ENCODE data around the gene SLC25A40. TPM values are rescaled to one million over a fixed set of nuclear protein-coding genes. Genes with fewer than 3 reads are reported as not detected.
"Not testable (repeated sequence)": the region's sequence is repeated elsewhere in the genome, so short reads cannot be mapped to it uniquely, and the experiment has no call there.

Gene SLC25A40
- total RNA-seq, 1 experiment from 2014 or later: 5.2 TPM

DNA sequence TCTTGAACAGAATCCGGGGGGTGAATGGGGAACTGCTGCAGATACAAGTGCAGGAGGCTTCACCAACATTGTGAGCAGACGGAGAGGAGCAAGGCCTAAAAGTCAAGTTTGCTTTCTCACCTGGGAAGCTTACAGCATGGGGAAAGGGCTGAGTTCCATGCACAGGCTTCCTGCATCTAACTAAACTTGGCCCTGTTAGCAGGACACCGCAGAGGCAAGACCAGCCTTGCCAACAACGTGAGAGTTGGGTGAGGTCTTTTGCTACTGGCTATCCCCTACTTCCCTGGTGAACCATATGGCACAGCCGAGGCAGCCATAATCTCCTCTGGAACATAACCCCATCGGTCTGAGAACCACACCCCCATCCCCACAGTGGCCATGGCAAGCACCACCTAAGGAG lies 43.7 kb upstream of the SLC25A40 start:
- Histone ChIP-seq H3K27me3 (ENCODE audit: low read length) (no peaks in the 10 kb centered on the region), H3K9me3 (ENCODE audit: low read length) (no peaks in the 10 kb centered on the region), H4K20me1 (ENCODE audit: low read length) (no peaks in the 10 kb centered on the region), H3K27ac (ENCODE audit: low read length) (no peak overlapping the region), H3F3A (ENCODE audit: low read length, unreplicated experiment) (no peaks in the 10 kb centered on the region), H2AFZ (ENCODE audit: low read length) (no peak overlapping the region), H3K79me2 (ENCODE audit: low read length) (no peaks in the 10 kb centered on the region), H3K4me1 (ENCODE audit: insufficient read depth, low read length) (no peaks in the 10 kb centered on the region), H3K4me2 (ENCODE audit: low read length) (no peak overlapping the region), H3K9ac (ENCODE audit: low read length) (no peak overlapping the region), H3K36me3 (ENCODE audit: low read depth, low read length) (no peaks in the 10 kb centered on the region), H3K9me2 (replicated peaks; ENCODE audit: low read length) (no peaks in the 10 kb centered on the region), H3K4me3 (ENCODE audit: low read length) (no peak overlapping the region)
- ATAC-seq: no peak
- no TSS peak for BruUV-seq (replicated peaks)
- POLR2A ChIA-PET (ENCODE audit: unreplicated experiment): no interaction called here
- CTCF ChIA-PET: no interaction called here
- no peak for DNase-seq
- intact Hi-C loops (cut with micrococcal nuclease): no loop called here
- TF ChIP-seq EZH2 (IDR thresholded peaks at IDR 0.05; ENCODE audit: low read length, unreplicated experiment) (no peak), EZH2phosphoT487 (IDR thresholded peaks at IDR 0.05; ENCODE audit: borderline replicate concordance, low read length) (no peak)
- TF ChIP-seq, protein P1, sequence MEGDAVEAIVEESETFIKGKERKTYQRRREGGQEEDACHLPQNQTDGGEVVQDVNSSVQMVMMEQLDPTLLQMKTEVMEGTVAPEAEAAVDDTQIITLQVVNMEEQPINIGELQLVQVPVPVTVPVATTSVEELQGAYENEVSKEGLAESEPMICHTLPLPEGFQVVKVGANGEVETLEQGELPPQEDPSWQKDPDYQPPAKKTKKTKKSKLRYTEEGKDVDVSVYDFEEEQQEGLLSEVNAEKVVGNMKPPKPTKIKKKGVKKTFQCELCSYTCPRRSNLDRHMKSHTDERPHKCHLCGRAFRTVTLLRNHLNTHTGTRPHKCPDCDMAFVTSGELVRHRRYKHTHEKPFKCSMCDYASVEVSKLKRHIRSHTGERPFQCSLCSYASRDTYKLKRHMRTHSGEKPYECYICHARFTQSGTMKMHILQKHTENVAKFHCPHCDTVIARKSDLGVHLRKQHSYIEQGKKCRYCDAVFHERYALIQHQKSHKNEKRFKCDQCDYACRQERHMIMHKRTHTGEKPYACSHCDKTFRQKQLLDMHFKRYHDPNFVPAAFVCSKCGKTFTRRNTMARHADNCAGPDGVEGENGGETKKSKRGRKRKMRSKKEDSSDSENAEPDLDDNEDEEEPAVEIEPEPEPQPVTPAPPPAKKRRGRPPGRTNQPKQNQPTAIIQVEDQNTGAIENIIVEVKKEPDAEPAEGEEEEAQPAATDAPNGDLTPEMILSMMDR (conservative IDR thresholded peaks at IDR 0.05; ENCODE audit: low read depth, low read length): no peak

DNA sequence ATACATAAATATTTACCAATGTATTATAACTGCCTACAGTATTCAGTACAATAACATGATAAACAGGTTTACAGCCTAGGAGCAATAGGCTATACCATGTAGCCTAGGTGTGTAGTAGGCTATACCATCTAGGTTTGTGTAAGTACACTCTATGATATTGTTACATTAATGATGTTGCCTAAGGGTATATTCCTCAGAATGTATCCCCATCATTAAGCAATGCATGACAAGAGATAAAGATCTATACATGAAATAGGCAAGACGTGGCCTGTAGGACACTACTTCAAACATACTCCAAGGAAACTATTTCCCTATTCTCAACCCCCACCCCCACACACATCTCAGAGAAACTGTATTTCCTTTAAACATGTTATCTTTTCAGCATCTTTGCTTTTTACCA lies 42.6 kb upstream of the SLC25A40 start:
- DNase-seq (no peak), ATAC-seq (no peak)
- no TSS peak for BruUV-seq (replicated peaks)
- POLR2A ChIA-PET (ENCODE audit: unreplicated experiment): no interaction called here
- Histone ChIP-seq H3K4me1 (ENCODE audit: insufficient read depth, low read length) (no peaks in the 10 kb centered on the region), H3K4me2 (ENCODE audit: low read length) (no peak overlapping the region), H3K4me3 (ENCODE audit: low read length) (no peak overlapping the region), H3K79me2 (ENCODE audit: low read length) (no peaks in the 10 kb centered on the region), H3F3A (ENCODE audit: low read length, unreplicated experiment) (no peaks in the 10 kb centered on the region), H3K9me3 (ENCODE audit: low read length) (no peaks in the 10 kb centered on the region), H3K36me3 (ENCODE audit: low read depth, low read length) (no peaks in the 10 kb centered on the region), H3K27me3 (ENCODE audit: low read length) (no peaks in the 10 kb centered on the region), H3K9me2 (replicated peaks; ENCODE audit: low read length) (no peaks in the 10 kb centered on the region), H4K20me1 (ENCODE audit: low read length) (no peaks in the 10 kb centered on the region), H2AFZ (ENCODE audit: low read length) (no peak overlapping the region), H3K9ac (ENCODE audit: low read length) (no peak overlapping the region), H3K27ac (ENCODE audit: low read length) (no peak overlapping the region)
- intact Hi-C loops (cut with micrococcal nuclease): no loop called here
- TF ChIP-seq, protein P1 (conservative IDR thresholded peaks at IDR 0.05; ENCODE audit: low read depth, low read length): no peak
- no peak for TF ChIP-seq EZH2 (IDR thresholded peaks at IDR 0.05; ENCODE audit: low read length, unreplicated experiment)
- TF ChIP-seq EZH2phosphoT487 (IDR thresholded peaks at IDR 0.05; ENCODE audit: borderline replicate concordance, low read length): no peak
- CTCF ChIA-PET: no interaction called here

GRCh38 chr7:87912121-87912520 lies 36.0 kb upstream of the SLC25A40 start:
- Histone ChIP-seq H3K36me3 (ENCODE audit: low read depth, low read length) (no peaks in the 10 kb centered on the region; the same call in 1 of the 2 replicates), H3K9me2 (replicated peaks; ENCODE audit: low read length) (no peaks in the 10 kb centered on the region), H3K4me3 (ENCODE audit: low read length) (no peak overlapping the region), H3K27ac (ENCODE audit: low read length) (no peak overlapping the region), H4K20me1 (ENCODE audit: low read length) (no peaks in the 10 kb centered on the region), H3K4me2 (ENCODE audit: low read length) (no peak overlapping the region), H3K27me3 (ENCODE audit: low read length) (no peaks in the 10 kb centered on the region), H3K9ac (ENCODE audit: low read length) (no peak overlapping the region), H3F3A (ENCODE audit: low read length, unreplicated experiment) (no peaks in the 10 kb centered on the region), H3K9me3 (ENCODE audit: low read length) (no peaks in the 10 kb centered on the region), H3K4me1 (ENCODE audit: insufficient read depth, low read length) (no peaks in the 10 kb centered on the region), H3K79me2 (ENCODE audit: low read length) (no peaks in the 10 kb centered on the region), H2AFZ (ENCODE audit: low read length) (no peak overlapping the region)
- POLR2A ChIA-PET (ENCODE audit: unreplicated experiment): no interaction called here
- BruUV-seq (replicated peaks): no TSS peak
- ATAC-seq: no peak
- TF ChIP-seq, protein P1 (conservative IDR thresholded peaks at IDR 0.05; ENCODE audit: low read depth, low read length): no peak
- no peak for TF ChIP-seq EZH2 (IDR thresholded peaks at IDR 0.05; ENCODE audit: low read length, unreplicated experiment)
- TF ChIP-seq EZH2phosphoT487 (IDR thresholded peaks at IDR 0.05; ENCODE audit: borderline replicate concordance, low read length): no peak
- intact Hi-C loops (cut with micrococcal nuclease): no loop called here
- CTCF ChIA-PET: no interaction called here
- no peak for DNase-seq

DNA sequence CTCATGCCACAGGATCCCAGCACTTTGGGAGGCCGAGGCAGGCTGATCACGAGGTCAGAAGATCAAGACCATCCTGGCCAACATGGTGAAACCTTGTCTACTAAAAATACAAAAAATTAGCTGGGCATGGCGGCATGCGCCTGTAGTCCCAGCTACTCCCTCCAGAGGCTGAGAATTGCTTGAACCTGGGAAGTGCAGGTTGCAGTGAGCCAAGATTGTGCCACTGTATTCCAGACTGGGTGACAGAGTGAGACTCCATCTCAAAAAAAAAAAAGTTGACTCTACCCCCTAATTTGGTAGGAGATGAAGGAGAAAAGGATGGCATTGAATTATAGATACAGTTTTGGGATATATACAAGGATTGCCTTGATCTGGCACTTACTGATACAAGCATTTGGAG lies 32.7 kb upstream of the SLC25A40 start:
- H3K4me2 ChIP-seq (ENCODE audit: low read length); H3K9ac ChIP-seq (ENCODE audit: low read length); ATAC-seq; H3K79me2 ChIP-seq (ENCODE audit: low read length); BruUV-seq (replicated peaks); H3K4me1 ChIP-seq (ENCODE audit: insufficient read depth, low read length); H4K20me1 ChIP-seq (ENCODE audit: low read length); POLR2A ChIA-PET (ENCODE audit: unreplicated experiment); H3K4me3 ChIP-seq (ENCODE audit: low read length); H3K9me3 ChIP-seq (ENCODE audit: low read length); DNase-seq; CTCF ChIA-PET; H2AFZ ChIP-seq (ENCODE audit: low read length); H3K27me3 ChIP-seq (ENCODE audit: low read length); H3K9me2 ChIP-seq (replicated peaks; ENCODE audit: low read length); H3K27ac ChIP-seq (ENCODE audit: low read length); H3F3A ChIP-seq (ENCODE audit: low read length, unreplicated experiment): not testable (repeated sequence)
- peaks cover 15% of the 10 kb centered on the region; the same call in 1 of the 2 replicates for H3K36me3 ChIP-seq (ENCODE audit: low read depth, low read length)
- intact Hi-C loops (cut with micrococcal nuclease): loop anchor here (5.0 kb wide), 1 partner anchor 203 kb away; no protein-coding TSS in a partner anchor
